ENCODE results near the gene THAP7. TPM values are rescaled to one million over a fixed set of nuclear protein-coding genes. Genes with fewer than 3 reads are reported as not detected.

THAP7 gene
- total RNA-seq, 1 donor from 2014 or later: 29.0 TPM

DNA sequence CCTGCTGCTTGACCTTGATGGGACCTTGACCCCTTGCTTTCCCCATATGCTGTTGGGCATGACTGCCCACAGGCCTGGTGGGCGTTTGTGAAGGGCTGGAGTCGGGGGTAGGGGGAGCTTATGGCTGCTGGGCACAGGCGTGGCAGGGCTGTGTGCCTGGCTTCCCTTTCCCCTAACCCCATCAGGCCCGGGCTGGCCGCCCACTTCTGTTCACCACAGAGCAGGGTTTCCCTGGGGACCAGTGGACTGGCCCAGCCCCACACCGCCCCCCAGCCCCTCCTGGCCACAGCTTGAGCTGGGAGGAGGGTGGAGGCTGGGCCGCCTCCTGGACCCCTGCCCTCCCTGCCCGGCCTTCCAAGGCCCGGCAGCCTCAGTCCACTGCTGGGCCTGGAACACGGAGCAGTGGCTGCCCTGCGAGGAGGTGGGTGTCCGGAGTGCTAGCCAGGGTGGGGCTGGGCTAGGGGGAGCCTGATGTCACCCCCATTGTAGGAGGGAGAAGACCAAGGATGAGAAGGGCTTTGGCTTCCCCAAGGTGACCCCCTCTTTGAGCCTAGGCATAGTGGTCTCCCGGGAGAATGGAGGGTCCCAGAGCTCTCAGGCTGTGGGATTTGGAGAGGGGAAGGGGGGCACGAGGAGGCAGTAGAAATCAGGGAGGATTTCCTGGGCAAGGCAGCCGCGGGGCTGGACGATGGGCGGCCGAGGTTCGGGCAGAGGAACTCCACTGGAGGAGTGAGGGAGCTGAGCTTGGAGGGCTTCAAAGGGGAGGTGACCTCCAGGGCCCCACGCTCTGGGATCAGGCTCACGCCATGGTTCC, 34.8 kb downstream of the THAP7 start, which contains the start of gene AIFM3:
AIFM3 (plus strand) TSS at position 373 of the 814 bp plus-strand sequence. CDS start 690 bp downstream, outside the sequence.
- TF ChIP-seq CTCF (IDR thresholded peaks at IDR 0.05; ENCODE audit: insufficient read depth, low read length, severe bottlenecking): no peak
- Histone ChIP-seq H3K27me3 (ENCODE audit: control insufficient read depth, insufficient read depth, low read length) (no peaks in the 10 kb centered on the region), H3K36me3 (ENCODE audit: control insufficient read depth, insufficient read depth, low read length) (peaks cover 1% of the 10 kb centered on the region), H3K4me3 (ENCODE audit: low read depth, low read length) (no peak within 1 kb of the TSS)
- DNase-seq (ENCODE audit: low read depth): no peak
- FAIRE-seq: no peak

GRCh38 chr22:20965888-20966855, 35.7 kb downstream of the THAP7 start:
- TF ChIP-seq CTCF (IDR thresholded peaks at IDR 0.05; ENCODE audit: insufficient read depth, low read length, severe bottlenecking): no peak
- Histone ChIP-seq H3K4me3 (ENCODE audit: low read depth, low read length) (no peak overlapping the region), H3K36me3 (ENCODE audit: control insufficient read depth, insufficient read depth, low read length) (peaks cover 1% of the 10 kb centered on the region), H3K27me3 (ENCODE audit: control insufficient read depth, insufficient read depth, low read length) (no peaks in the 10 kb centered on the region)
- FAIRE-seq (no peak), DNase-seq (ENCODE audit: low read depth) (no peak)

DNA sequence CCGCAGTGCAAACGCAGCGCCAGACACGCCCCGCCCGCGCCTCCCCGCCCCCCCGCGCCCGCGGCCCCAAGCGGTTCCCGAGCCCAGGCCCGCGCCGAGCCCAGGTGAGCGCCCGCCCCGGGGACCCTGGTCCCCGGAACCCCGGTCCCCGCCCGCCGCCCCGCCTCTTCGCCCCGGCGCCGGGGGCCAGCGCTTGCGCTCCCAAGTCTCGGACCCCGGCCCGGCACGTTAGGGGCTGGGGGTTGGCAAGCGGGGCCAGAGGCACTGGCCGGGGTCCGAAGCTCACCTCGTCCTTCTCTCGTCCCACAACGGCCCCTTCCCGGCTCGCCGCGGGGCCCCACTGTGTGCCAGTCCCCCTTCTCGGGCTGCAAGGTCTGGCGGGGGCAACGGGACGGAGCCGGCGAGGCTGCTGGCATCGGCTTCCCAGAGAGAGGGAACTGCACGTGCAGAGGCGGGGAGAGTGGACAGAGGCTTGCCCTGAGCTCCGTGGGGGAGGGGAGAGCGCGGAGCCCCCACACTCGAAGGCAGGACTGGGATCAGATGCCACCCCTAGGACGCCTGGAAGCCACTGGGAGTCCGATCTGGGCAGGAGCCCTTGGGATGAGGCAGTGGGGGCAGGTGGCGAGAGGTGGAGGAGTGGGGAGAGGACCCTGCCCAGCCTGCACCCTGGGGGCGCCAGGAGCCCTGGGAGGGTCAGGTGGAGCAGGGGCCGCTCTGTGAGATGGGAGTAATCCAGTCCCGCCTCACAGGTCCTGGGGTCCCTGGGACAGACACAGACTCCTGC, 36.6 kb downstream of the THAP7 start:
- Histone ChIP-seq H3K4me3 (ENCODE audit: low read depth, low read length) (no peak overlapping the region), H3K36me3 (ENCODE audit: control insufficient read depth, insufficient read depth, low read length) (peaks cover 1% of the 10 kb centered on the region), H3K27me3 (ENCODE audit: control insufficient read depth, insufficient read depth, low read length) (no peaks in the 10 kb centered on the region)
- no peak for TF ChIP-seq CTCF (IDR thresholded peaks at IDR 0.05; ENCODE audit: insufficient read depth, low read length, severe bottlenecking)
- DNase-seq (ENCODE audit: low read depth) (no peak), FAIRE-seq (no peak)

- FAIRE-seq (no peak), DNase-seq (ENCODE audit: low read depth) (no peak)
- peak overlapping the region; percentile 27 for H3K4me3 ChIP-seq (ENCODE audit: low read depth, low read length)
- H3K36me3 ChIP-seq (ENCODE audit: control insufficient read depth, insufficient read depth, low read length): peaks cover 1% of the 10 kb centered on the region
- H3K27me3 ChIP-seq (ENCODE audit: control insufficient read depth, insufficient read depth, low read length): no peaks in the 10 kb centered on the region
- TF ChIP-seq CTCF (IDR thresholded peaks at IDR 0.05; ENCODE audit: insufficient read depth, low read length, severe bottlenecking): no peak
Observed at GRCh38 chr22:20964799-20965103, 37.2 kb downstream of the THAP7 start.

DNA sequence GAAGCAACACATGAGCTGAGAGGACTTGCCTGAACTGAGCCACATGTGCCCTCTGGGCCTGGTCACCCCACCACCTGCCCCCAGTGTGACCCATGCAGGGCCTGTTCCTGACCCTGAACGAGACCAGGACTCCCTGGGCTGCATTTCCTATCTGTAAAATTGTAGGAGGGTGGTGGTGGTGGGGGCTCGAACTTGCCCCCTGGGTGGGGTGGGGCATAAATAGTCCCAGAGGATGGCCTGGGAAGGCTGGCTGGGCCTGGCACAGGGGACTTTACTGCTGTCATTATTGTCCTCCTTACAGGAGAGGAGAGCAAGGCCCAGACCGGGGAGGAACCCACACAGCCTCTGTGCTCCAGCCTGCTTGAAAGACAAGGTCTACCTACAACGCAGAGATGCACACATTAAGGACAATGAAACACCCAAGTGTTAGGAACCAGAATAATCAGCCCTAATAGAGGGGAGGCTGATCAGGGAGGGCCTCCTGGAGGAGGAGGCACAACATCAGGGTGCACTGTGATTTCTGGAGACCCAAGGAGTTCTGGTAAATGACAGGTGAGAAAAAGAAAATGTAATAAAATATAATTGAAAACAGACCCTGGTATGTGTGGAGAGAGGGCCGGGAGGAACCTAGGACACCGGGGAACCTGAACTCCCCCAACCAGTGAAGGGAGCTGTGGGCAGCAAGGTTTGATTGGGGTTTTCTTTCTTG, 37.7 kb downstream of the THAP7 start:
- FAIRE-seq (no peak), DNase-seq (ENCODE audit: low read depth) (no peak)
- Histone ChIP-seq H3K4me3 (ENCODE audit: low read depth, low read length) (peak overlapping the region; percentile 27), H3K27me3 (ENCODE audit: control insufficient read depth, insufficient read depth, low read length) (no peaks in the 10 kb centered on the region), H3K36me3 (ENCODE audit: control insufficient read depth, insufficient read depth, low read length) (peaks cover 1% of the 10 kb centered on the region)
- TF ChIP-seq CTCF (IDR thresholded peaks at IDR 0.05; ENCODE audit: insufficient read depth, low read length, severe bottlenecking): no peak

Data from bronchial epithelial cell (primary cell).